Activated CD8-positive, alpha-beta memory T cell treated with anti-CD3 and anti-CD28 coated beads, Interleukin-2, amount 10 ng/mL, durations not matched to agents 7 days and 5 days (primary cell): ENCODE measurements around the gene ANKRD10. TPM values are rescaled to one million over a fixed set of nuclear protein-coding genes. Genes with fewer than 3 reads are reported as not detected.
"Not testable (repeated sequence)": the region's sequence is repeated elsewhere in the genome, so short reads cannot be mapped to it uniquely, and the experiment has no call there.

Experiments
- ATAC-seq: fragments of 150-1000 bp; cut with Tn5 transposase; one replicate; pipeline ENCODE4 v1.10.0; 2021; ENCODE audit warnings: moderate library complexity
- CTCF ChIA-PET: fragments of 350-600 bp; sonication (Branson Sonifier 250); formaldehyde crosslinking; loops from one replicate; lab custom pipeline; 2021; ENCODE audit warnings: antibody characterized with exemption; lab: Charles Lee
- DNase-seq: peaks from one replicate; pipeline ENCODE4 v3.0.0-alpha.2; 2020
- H3K27ac Mint-ChIP-seq: one replicate; pipeline ENCODE4 v1.8.0; 2021; ENCODE audit warnings: mild to moderate bottlenecking, mixed read lengths
- H3K27me3 Mint-ChIP-seq: one replicate; pipeline ENCODE4 v1.8.0; 2021; ENCODE audit warnings: mixed read lengths
- H3K36me3 Mint-ChIP-seq: one replicate; pipeline ENCODE4 v1.8.0; 2021; ENCODE audit warnings: mild to moderate bottlenecking, mixed read lengths
- H3K4me1 Mint-ChIP-seq: one replicate; pipeline ENCODE4 v1.8.0; 2021; ENCODE audit warnings: mixed read lengths
- H3K4me3 Mint-ChIP-seq: one replicate; pipeline ENCODE4 v1.8.0; 2021; ENCODE audit warnings: mild to moderate bottlenecking, moderate library complexity, mixed read lengths
- H3K9me3 Mint-ChIP-seq: one replicate; pipeline ENCODE4 v1.8.0; 2022; ENCODE audit warnings: low read depth, mixed read lengths
- total RNA-seq, 2 experiments: library from RNA; stranded (reverse); gene quantifications; one replicate each; pipeline ENCODE4 v1.2.3, GENCODE V29; 2021

Gene ANKRD10
- total RNA-seq, 2 experiments from 2014 or later, result 120 to 143 TPM

DNA sequence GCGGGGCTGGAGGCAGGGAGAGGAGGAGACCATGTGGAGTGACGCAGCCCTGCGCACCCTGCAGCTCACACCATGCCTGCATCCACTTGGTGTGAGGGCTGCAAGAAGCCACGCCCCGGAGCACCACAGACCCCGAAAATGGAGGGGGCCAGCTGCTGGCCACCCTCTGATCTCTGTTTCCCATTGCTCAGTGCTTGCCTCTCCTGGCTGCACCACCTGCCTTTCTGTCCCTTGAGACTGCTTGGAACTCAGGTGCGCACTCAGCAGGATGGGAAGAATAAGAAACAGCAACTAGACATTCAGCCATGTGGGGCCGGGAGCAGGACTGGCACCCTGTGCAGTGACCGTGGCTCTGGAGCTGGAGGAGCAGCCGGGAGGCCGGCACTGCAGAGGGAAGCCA is 64.0 kb downstream of the ANKRD10 start:
- Mint-ChIP-seq H3K4me3 (no peak overlapping the region), H3K36me3 (peaks cover 2% of the 10 kb centered on the region), H3K9me3 (no peaks in the 10 kb centered on the region), H3K4me1 (no peaks in the 10 kb centered on the region), H3K27ac (no peak overlapping the region), H3K27me3 (peaks cover 43% of the 10 kb centered on the region)
- ATAC-seq (no peak), DNase-seq (no peak)
- CTCF ChIA-PET, result no interaction called here

DNA sequence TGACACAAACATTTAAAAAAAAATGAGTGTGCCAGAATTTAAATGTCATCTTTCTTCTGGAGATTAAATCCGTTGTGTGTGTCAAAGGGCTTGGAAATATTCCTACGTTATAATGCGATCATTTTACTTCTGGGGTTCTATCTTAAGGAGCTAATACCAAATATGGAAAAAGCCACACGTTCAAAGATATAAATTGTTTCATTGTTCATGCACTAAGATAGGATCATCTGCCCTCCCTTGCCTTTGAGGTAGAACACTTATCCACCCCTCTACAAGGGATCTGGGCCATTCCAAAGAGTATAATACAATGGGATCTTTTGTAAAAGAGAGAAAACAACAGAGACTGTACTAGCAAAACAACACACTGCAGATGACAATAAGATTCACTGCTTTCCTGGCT is 64.9 kb downstream of the ANKRD10 start:
- Mint-ChIP-seq H3K9me3 (no peaks in the 10 kb centered on the region), H3K27me3 (peaks cover 50% of the 10 kb centered on the region), H3K27ac (no peak overlapping the region), H3K36me3 (no peaks in the 10 kb centered on the region), H3K4me1 (no peaks in the 10 kb centered on the region), H3K4me3 (no peak overlapping the region)
- CTCF ChIA-PET, result interaction anchor here (0.6 kb wide), 1 partner anchor 583 kb away, joined by 5 read pairs; no protein-coding TSS in a partner anchor
- ATAC-seq (no peak), DNase-seq (no peak)

DNA sequence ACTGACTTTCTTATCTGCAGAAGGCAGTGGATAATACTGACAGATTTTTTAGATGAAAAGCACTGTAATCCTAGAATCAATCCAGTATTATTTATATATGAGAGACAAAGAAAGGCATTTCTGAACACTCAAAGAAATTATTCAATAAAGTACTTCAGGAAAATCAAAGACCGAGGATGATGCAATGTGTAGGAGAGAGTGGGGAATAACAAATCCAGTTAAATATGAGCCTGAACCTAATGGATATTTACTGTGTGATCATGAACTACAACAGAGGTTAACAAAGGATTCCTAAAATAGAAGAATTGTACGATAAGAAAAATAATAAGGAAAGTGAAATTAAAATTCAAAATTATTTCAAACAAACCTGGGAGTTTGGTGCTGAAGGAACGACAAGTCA is 69.3 kb downstream of the ANKRD10 start:
- H3K9me3 Mint-ChIP-seq, result no peaks in the 10 kb centered on the region
- no peak overlapping the region for H3K4me3 Mint-ChIP-seq
- CTCF ChIA-PET, result no interaction called here
- DNase-seq (no peak), ATAC-seq (no peak)
- peaks cover 55% of the 10 kb centered on the region for H3K27me3 Mint-ChIP-seq
- H3K27ac Mint-ChIP-seq, result no peak overlapping the region
- H3K36me3 Mint-ChIP-seq, result no peaks in the 10 kb centered on the region
- H3K4me1 Mint-ChIP-seq, result no peaks in the 10 kb centered on the region

DNA sequence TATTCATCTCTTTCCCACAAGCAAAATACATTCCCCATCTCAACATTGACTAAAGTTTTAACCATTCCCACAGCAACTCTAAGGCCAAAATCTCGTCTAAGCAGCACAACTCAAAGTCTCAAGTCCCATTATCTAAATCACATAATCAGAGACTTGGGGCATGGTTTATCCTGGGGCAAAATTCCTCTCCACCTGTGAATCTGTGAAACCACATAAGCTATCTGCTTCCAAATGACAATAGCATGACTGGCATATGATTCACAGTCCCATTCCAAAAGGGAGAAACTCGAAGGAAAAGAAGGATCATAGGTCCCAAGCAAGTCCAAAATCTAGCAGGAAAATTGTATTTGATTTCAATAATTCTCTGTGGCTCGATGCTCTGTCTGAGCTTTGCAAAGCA is 73.0 kb downstream of the ANKRD10 start:
- no peak overlapping the region for H3K27ac Mint-ChIP-seq
- ATAC-seq, result no peak
- no peak overlapping the region for H3K4me3 Mint-ChIP-seq
- no peak for DNase-seq
- H3K27me3 Mint-ChIP-seq, result peaks cover 38% of the 10 kb centered on the region
- H3K9me3 Mint-ChIP-seq, result no peaks in the 10 kb centered on the region
- no peaks in the 10 kb centered on the region for H3K36me3 Mint-ChIP-seq
- CTCF ChIA-PET, result no interaction called here
- H3K4me1 Mint-ChIP-seq, result no peaks in the 10 kb centered on the region

DNA sequence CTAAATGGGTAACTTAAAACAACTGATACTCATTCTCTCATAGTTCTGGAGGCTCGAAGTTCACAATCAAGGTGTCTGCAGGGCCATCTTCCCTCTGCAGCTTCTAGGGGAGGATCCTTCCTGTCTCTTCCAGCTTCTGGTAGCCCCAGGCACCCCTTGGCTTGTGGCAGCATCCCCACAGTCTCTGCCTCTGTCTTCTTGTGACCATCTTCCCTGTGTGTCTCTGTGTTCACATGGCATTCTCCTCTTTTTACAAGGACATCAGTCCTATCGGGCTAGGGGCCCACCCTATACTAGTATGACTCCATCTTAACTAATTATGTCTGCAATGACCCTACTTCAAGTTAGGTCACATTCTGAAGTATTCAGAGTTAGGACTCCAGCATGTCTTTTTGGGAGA is 73.5 kb downstream of the ANKRD10 start:
- no peaks in the 10 kb centered on the region for H3K4me1 Mint-ChIP-seq
- ATAC-seq (no peak), DNase-seq (no peak)
- H3K36me3 Mint-ChIP-seq, result no peaks in the 10 kb centered on the region
- H3K4me3 Mint-ChIP-seq, result no peak overlapping the region
- no peak overlapping the region for H3K27ac Mint-ChIP-seq
- CTCF ChIA-PET, result interaction anchor here (0.6 kb wide), 1 partner anchor 248 kb away, joined by 4 read pairs; no protein-coding TSS in a partner anchor
- H3K27me3 Mint-ChIP-seq, result peaks cover 35% of the 10 kb centered on the region
- no peaks in the 10 kb centered on the region for H3K9me3 Mint-ChIP-seq

DNA sequence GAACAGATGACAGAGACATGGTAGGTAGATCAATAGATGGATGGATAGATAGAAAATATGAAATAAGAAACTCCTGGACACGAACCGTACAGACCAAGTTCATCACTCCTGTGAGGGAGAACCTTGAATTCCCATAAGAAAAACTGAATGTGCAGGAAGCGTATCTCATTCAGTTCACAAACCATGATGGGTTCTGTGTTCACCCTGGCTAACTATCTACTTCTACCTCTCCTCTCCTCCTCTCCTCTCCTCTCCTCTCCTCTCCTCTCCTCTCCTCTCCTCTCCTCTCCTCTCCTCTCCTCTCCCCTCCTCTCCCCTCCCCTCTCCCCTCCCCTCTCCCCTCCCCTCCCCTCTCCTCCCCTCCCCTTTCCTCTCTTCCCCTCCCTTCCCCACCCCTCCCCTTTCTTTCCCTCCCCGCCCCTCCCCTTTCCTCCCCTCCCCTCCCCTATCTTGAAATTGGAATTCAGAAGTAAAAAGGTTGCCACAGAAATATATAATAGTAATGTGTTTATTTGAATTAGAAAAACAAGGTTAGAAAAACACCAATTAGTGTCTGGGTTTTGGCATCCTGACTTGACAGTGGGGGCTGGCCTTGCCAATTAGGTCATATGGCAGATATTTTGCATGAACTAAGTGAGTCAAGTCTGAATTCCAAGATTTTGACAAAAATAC is 75.9 kb downstream of the ANKRD10 start:
- H3K4me3 Mint-ChIP-seq, result no peak overlapping the region
- H3K9me3 Mint-ChIP-seq, result no peaks in the 10 kb centered on the region
- H3K4me1 Mint-ChIP-seq, result no peaks in the 10 kb centered on the region
- H3K27me3 Mint-ChIP-seq, result peaks cover 19% of the 10 kb centered on the region
- CTCF ChIA-PET, result no interaction called here
- DNase-seq (no peak), ATAC-seq (no peak)
- H3K27ac Mint-ChIP-seq, result no peak overlapping the region
- no peaks in the 10 kb centered on the region for H3K36me3 Mint-ChIP-seq

DNA sequence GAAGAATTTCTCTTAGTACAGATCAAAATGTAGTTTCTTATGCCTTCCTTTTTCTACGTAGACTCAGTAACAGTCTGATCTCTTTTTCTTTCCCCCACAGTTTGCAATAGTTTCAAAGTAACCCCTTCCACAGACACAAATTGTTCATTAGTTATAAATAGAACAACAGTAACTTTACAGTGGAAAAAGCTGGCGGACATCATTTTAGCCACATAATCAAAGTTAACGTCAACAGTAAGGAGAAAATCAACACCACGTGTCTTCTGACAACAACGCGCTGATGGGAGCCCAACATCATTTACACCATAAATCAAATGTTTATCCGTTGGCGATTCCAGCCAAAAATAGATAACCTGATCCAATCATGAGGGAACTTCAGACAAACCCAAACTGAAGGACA is 76.8 kb downstream of the ANKRD10 start:
- Mint-ChIP-seq H3K27ac (no peak overlapping the region), H3K4me3 (no peak overlapping the region), H3K4me1 (no peaks in the 10 kb centered on the region), H3K27me3 (peaks cover 20% of the 10 kb centered on the region), H3K36me3 (no peaks in the 10 kb centered on the region), H3K9me3 (no peaks in the 10 kb centered on the region)
- CTCF ChIA-PET, result no interaction called here
- DNase-seq (no peak), ATAC-seq (no peak)

DNA sequence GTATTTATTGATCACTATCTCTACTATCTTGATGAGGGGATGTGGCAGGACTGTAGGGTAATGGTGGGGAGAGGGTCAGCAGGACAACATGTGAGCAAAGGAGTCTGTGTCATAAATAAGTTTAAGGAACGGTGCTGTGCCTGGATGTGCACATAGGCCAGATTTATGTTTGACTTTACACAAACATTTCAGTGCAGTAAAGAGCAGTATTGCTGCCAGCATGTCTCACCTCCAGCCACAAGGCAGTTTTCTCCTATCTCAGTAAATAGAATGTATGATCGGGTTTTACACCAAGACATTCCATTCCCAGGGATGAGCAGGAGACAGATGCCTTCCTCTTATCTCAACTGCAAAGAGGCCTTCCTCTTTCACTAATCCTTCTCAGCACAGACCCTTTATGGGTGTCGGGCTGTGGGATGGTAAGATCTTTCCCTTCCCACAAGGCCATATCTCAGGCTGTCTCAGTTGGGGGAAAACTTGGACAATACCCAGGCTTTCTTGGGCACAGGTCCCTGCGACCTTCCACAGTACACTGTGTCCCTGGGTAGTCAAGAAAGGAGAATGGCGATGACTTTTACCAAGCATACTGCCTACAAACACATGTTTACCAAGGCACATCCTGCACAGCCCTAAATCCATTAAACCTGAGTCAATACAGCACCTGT is 77.3 kb downstream of the ANKRD10 start:
- CTCF ChIA-PET, result not testable (repeated sequence)

DNA sequence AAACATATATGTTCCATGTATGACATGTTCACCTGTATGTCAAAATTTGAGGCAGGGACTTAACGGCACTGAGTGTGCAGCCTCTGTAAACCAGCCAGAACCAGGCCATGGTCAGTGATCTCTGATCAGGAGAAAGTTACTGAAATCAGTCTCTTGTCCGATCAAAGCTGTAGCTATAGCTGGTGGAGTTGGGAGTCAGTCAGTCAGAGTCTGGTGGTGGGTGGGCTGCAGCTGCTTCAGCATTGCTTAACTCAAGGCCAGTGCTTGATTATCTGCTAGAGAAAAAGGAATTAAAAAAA is 78.3 kb downstream of the ANKRD10 start:
- no peak overlapping the region for H3K27ac Mint-ChIP-seq
- no peak for DNase-seq
- no peaks in the 10 kb centered on the region for H3K36me3 Mint-ChIP-seq
- H3K9me3 Mint-ChIP-seq, result no peaks in the 10 kb centered on the region
- no peaks in the 10 kb centered on the region for H3K4me1 Mint-ChIP-seq
- H3K27me3 Mint-ChIP-seq, result peaks cover 17% of the 10 kb centered on the region
- no peak for ATAC-seq
- H3K4me3 Mint-ChIP-seq, result no peak overlapping the region
- CTCF ChIA-PET, result no interaction called here

More for the DNA sequence above, 77.3 kb downstream of the ANKRD10 start:
- H3K27ac Mint-ChIP-seq, H3K4me1 Mint-ChIP-seq, ATAC-seq, H3K36me3 Mint-ChIP-seq, DNase-seq, H3K9me3 Mint-ChIP-seq, H3K4me3 Mint-ChIP-seq: not testable (repeated sequence)
- peaks cover 20% of the 10 kb centered on the region for H3K27me3 Mint-ChIP-seq

DNA sequence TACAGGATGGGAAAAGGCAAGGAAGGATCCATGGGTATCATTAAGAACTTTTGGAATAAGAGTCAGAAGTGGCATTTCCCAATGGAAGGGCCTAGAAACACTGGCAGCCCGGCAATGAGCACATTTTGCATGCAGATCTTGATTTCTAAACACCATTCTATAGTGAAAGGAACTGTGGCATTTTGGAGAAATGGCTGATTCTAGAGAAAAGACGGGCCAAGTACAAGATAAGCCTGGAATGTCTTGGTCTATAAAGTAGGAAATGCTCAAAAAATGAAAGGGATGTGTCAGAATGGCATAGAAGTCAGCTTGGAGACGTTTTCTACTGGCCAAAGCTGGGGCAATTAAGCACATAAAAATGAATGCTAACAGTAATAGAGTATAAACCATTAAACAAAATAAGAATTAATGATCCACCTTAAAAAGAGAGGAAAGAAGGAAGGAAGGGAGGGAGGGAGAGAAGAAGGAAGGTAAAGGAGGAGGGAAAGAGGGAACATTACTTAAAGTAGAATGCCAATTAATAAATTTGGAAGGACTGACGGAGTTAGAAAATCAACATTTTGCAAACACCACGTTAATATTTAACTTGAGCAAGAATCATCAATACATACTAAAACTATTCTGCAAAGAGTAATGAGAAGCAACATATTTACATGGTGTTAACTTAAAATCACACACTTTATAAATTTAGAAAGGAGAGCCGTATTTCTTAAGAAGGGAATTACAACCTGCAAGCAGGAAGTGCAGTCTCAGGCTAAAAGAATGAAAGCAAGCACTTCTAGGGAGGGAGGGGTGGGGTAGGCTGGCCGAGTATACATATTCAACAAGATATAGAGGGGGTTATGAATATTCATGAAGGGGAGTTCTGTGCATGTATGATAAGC is 78.9 kb downstream of the ANKRD10 start:
- no peaks in the 10 kb centered on the region for H3K36me3 Mint-ChIP-seq
- H3K27me3 Mint-ChIP-seq, result peaks cover 14% of the 10 kb centered on the region
- no peak overlapping the region for H3K27ac Mint-ChIP-seq
- no peaks in the 10 kb centered on the region for H3K4me1 Mint-ChIP-seq
- H3K9me3 Mint-ChIP-seq, result no peaks in the 10 kb centered on the region
- ATAC-seq (no peak), DNase-seq (no peak)
- CTCF ChIA-PET, result no interaction called here
- no peak overlapping the region for H3K4me3 Mint-ChIP-seq

DNA sequence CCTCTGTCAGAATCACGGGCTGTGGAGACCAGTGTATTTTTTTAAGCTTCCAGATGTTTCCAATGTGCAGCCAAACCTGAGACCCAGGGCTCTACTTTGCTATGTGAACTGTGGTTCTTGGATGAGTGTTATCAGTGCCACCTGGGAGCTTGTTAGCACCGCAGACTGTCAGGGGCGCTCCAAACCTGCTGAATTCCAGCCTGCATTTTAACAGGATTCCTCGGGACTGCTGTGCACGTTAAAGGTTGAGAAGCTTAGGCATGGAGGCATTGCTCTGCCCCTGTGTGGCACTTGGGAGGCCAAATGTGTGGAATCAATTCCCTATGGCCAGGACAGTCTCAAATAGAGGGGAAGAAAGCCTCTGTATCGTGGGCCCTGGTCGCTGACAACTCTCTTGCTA is 80.3 kb downstream of the ANKRD10 start:
- no peak for DNase-seq
- Mint-ChIP-seq H3K27ac (no peak overlapping the region), H3K9me3 (no peaks in the 10 kb centered on the region), H3K4me3 (no peak overlapping the region), H3K27me3 (peaks cover 10% of the 10 kb centered on the region), H3K4me1 (no peaks in the 10 kb centered on the region), H3K36me3 (no peaks in the 10 kb centered on the region)
- CTCF ChIA-PET, result no interaction called here
- no peak for ATAC-seq

DNA sequence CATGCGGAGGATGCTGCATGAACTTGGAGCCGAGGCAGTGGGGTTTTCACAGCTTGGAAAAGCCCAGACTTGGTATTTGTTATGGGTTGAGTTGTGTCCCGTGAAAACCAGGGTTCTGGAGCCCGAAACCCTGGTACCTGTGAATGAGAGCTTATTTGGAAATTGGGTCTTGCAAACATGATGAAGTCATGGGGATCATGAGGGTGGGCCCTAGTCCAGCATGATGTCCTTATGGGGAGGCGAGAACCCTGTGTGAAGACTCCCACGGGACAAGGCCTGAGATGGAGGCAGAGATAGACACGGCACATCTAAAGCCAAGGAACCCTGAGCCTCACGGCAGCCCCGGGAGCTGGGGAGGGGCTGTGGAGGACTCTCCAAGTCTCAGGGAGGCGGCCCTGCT is 82.3 kb downstream of the ANKRD10 start:
- Mint-ChIP-seq H3K27ac (no peak overlapping the region), H3K36me3 (no peaks in the 10 kb centered on the region), H3K9me3 (no peaks in the 10 kb centered on the region), H3K27me3 (peaks cover 10% of the 10 kb centered on the region), H3K4me3 (no peak overlapping the region), H3K4me1 (no peaks in the 10 kb centered on the region)
- ATAC-seq, result no peak
- no peak for DNase-seq
- CTCF ChIA-PET, result no interaction called here

DNA sequence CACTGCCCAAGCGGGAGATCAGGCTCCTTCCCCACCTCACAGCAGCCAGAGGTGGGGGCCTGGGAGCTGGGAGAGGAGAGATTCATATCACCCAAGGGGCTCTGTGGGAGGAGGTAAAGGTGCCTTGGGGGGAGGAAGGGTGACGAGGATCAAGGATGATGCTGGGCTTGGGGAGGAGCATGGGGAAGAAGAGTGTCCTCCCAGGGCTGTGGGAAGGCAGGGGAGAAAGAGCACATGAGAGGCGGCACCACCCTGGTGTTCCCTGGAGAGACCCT is 82.7 kb downstream of the ANKRD10 start:
- Mint-ChIP-seq H3K27ac (no peak overlapping the region), H3K9me3 (no peaks in the 10 kb centered on the region), H3K4me1 (no peaks in the 10 kb centered on the region), H3K36me3 (peaks cover 2% of the 10 kb centered on the region), H3K4me3 (no peak overlapping the region), H3K27me3 (peaks cover 10% of the 10 kb centered on the region)
- CTCF ChIA-PET, result no interaction called here
- DNase-seq, result no peak
- ATAC-seq, result no peak
